RPMI8226 (cell line): ENCODE data around the gene LCMT1.

Source experiments
- DNase-seq: peaks from one replicate; pipeline ENCODE4 v3.0.0-alpha.2; 2015

Gene LCMT1

GRCh38 chr16:25212636-25213035 is 101.1 kb downstream of the LCMT1 start:
- no peak for DNase-seq

GRCh38 chr16:25213709-25214397 is 102.3 kb downstream of the LCMT1 start:
- no peak for DNase-seq

- DNase-seq, result no peak
Observed at GRCh38 chr16:25217112-25217511, 105.6 kb downstream of the LCMT1 start.

GRCh38 chr16:25217921-25218320 is 106.4 kb downstream of the LCMT1 start:
- DNase-seq, result peak; percentile 20

- DNase-seq, result no peak
Observed at GRCh38 chr16:25219070-25219737, 107.7 kb downstream of the LCMT1 start.

GRCh38 chr16:25222959-25223358 is 111.4 kb downstream of the LCMT1 start:
- DNase-seq, result no peak

GRCh38 chr16:25223964-25224363 is 112.4 kb downstream of the LCMT1 start:
- DNase-seq, result no peak

GRCh38 chr16:25224731-25225319 is 113.3 kb downstream of the LCMT1 start:
- DNase-seq, result no peak
